ENCODE data around the gene TMEM140.

GRCh38 chr7:135200821-135201331 is 53.0 kb downstream of the TMEM140 start:
- TF ChIP-seq CTCF (IDR thresholded peaks at IDR 0.05) (no peak), POLR2A (IDR thresholded peaks at IDR 0.05) (no peak)
